GM12874 (cell line): Measurements from ENCODE around the gene PDPK1.

Experiments used
- TF ChIP-seq, protein P1 (sequence below): IDR thresholded peaks from 2 replicates; pipeline ENCODE4 v1.5.1; 2011; ENCODE audit warnings: low read depth, mild to moderate bottlenecking, control low read depth, low read length, moderate library complexity; ENCODE audit not compliant: insufficient read depth

Gene PDPK1

DNA sequence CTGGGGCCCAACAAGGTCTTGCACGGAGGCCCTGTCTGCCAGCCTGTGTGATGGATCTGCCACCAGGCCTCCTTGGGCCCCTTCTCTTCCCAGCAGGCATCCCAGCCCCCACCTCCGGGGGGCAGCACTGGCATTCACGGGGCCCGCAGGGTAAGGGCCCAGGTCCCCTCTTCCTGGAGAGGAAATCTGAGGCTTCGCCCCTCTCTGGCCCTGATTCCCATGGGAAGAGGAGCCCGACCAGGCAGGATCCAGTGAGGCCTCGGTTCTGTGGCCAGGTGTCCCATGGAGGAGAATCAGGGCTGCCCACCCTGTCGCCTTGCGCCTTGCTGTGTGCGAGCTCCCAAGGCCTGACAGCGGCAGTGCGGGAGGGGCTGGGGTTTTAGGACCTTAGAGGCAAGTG is 48.4 kb downstream of the PDPK1 start:
- TF ChIP-seq, protein P1, sequence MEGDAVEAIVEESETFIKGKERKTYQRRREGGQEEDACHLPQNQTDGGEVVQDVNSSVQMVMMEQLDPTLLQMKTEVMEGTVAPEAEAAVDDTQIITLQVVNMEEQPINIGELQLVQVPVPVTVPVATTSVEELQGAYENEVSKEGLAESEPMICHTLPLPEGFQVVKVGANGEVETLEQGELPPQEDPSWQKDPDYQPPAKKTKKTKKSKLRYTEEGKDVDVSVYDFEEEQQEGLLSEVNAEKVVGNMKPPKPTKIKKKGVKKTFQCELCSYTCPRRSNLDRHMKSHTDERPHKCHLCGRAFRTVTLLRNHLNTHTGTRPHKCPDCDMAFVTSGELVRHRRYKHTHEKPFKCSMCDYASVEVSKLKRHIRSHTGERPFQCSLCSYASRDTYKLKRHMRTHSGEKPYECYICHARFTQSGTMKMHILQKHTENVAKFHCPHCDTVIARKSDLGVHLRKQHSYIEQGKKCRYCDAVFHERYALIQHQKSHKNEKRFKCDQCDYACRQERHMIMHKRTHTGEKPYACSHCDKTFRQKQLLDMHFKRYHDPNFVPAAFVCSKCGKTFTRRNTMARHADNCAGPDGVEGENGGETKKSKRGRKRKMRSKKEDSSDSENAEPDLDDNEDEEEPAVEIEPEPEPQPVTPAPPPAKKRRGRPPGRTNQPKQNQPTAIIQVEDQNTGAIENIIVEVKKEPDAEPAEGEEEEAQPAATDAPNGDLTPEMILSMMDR: peak; percentile 27; the same call in 1 of the 2 replicates

DNA sequence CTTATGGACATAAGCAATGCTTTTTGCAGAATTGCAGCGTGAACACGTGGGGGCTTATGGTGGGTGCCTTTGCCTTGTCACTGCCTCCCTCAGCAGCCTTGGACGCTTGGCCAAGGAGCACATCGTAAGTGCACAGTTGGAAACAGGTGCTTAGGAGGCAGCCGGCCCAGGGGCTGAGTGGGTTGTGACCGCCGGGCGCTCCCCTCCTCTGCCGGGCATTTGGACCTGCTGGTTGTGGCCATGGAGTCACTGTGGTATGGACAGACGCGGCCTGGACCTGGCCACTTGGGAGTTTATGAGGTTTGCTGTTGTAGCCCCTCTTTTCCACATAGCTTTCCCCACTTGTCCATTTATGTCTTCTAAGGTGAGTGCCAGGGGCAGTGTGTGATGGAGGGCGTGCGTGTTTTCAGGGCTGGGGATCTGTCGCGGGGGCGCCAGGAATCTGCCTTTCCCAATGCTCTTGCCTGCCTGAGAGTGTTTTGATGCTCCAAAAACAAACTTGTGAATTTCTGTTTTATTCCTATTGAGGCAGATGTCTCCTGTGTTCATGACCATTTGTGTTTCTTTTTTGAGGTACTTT is 49.2 kb downstream of the PDPK1 start:
- TF ChIP-seq, protein P1: no peak

DNA sequence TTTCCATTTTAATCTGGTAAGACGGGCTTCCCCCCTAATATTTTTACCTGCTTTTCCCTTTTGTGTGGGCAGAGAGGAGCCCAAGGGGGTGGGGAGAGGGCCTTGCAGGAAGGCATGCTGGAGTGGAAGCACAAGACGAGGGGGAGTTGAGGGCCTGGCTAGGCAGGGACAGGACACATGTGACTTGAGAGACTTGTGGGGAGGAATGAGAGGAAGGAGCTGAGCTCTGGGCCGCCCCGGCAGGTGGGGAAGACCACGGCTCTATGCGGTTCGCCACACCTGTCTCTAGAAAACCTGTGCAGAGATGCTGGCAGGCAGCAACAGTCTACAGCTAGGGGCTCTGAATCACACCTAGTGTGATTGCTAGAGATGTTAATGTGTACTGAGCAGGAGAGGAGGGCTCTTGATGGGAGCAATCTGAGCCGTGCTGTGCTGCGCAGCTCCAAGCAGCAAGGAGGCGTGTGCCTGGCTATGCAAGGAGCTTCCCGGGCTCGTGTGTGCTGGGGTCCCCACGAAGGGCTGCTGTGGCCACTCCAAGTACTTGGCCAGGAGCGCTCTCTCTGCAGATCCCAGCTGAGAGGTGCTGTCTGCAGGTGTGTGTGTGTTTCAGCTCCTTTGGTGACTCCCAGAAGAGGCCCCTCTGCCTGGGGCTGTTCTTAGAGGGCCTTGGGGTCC is 50.2 kb downstream of the PDPK1 start:
- TF ChIP-seq, protein P1: no peak

DNA sequence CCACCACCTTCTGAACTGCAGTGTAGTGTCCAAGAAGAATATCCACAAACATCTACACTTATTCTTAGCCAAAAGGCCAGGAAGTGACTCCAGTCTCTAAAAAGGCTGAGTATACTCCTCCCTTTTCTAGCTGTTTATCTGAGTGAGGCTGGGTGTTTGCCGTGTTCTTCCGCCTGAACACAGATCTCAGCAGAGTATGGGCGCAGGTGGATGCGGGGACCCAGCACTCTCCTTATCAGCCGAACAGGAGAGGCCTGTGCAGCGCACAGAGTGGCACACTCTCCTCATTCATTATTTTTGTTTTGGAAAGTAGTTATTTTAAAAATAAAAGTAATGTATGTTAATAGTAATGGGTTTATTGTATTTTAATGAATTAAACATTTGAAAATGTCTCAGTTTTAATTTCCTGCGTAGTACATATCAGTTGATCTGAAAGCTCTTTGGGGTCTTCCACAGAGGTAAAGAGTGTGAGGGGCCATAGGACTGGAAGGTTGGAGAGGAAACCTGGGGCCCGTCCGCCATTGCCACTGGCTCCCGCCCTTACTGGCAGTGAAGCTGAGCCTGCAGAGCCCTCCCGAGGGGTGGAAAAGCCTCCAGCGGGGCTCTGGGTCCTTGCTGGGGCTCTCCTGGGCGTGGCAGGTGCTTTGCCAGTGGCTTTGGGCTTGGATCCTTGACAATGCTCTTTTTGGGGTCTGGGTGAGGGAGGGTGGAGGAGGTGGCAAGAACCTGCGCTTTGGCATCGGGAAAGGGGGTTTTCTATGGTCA is 53.8 kb downstream of the PDPK1 start:
- TF ChIP-seq, protein P1: no peak

DNA sequence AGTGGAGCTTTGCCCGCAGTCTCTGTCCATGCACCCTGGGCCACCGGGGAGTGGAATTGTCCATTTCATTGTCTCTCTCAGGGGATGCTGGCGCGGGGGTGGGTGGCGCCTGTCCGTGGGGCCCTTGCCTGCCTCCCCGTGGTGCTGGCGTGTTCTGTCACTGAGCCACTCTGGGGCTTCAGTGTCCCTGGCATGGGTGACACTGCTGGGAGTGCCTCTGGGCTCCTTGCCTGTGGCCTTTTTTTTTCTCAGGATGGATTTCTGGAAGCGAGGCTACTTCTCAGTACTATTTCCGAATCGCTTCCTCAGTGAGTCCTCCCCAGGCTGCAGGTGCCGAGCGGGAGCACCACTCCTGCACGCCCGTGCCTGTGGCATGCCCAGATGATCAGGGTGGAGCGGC is 55.0 kb downstream of the PDPK1 start:
- TF ChIP-seq, protein P1: no peak

DNA sequence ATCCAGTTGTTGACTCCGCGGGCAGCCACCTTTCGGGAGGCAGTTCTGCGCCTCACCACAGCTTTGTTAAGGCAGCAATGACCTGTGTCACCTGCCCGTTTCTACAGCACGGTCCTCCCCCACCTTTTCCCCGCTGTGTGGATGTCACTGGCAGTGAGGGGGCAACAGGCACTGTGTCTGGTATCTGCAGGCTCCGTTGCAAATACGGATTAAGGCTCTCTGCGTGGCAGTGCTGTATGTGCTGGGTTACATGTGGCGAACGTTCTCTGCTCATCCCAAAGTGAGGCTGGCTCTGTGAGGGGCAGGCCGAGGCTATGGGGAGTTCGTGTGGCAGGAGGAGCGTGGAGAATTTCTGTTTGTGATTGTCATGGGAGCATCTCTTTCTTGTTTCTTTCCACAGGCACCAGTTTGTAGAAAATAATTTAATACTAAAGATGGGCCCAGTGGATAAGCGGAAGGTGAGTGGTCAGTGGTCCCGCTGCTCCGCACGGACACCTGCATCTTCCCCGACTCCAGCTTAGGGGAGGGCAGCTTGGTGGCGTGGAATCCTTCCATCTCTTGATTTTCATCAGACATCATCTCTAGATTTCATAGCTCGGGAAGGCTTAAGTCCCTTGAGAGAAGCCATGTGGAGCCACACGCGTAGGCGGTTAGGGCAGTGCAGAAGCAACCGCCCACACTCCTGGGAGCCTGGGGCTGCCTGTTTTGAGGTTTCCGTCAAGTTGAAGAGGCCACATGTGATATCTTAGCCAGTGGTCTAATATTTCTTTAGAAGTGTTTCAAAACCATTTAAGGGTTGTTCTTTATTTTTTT is 57.8 kb downstream of the PDPK1 start:
- TF ChIP-seq, protein P1: no peak
